T-helper 2 cell treated with Interferon-gamma antibody and Interleukin-4, amounts not matched to agents 100 ng/mL and 5 ng/mL, for 36 hours (primary cell): ENCODE results near the gene MARCHF3. TPM values are rescaled to one million over a fixed set of nuclear protein-coding genes. Genes with fewer than 3 reads are reported as not detected.

Experiments
- intact Hi-C: fragments of 100-400 bp; cut with micrococcal nuclease; formaldehyde crosslinking; loops from one replicate; pipeline ENCODE4 v1.15.1; 2023
- total RNA-seq: library from RNA; stranded (reverse); gene quantifications from 2 replicates; pipeline ENCODE4 v1.2.3, GENCODE V29; 2022

Gene MARCHF3
- total RNA-seq, 1 donor from 2014 or later, result 1.7 TPM

DNA sequence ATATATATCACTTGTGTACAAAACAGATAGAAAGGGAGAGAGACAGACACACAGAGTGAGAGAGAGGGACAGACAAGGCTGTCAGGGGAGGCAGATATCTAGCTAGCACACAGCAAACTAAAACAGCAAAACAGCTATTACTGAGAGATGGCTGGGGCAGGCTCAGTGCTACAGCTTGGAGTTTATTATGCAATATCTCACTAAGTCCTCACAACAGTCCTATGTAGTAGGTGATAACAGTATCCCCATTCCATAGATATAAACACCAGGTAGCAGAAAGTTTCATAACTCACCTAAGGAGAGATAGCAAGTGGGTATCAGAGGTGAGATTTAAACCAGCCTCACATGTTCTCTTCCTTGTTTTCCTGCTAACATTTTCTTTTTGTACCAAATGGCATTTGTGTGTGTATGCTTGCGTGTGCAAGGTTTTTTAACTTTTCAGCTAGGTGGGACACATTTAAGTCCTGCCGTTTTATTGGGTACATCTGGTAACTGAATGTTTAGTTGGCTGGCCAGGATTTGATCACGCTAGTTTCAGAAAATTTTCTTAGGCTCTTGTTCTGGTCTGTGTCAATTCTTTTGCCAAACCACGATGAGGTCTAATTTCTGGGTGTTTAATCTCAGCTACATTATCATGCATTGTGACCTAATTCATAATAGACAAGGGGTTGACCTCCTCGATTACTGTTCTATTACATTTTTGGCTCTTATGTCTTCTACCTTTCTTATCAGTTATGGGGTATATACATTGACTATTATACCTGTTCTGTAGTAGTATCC is 148.3 kb downstream of the MARCHF3 start:
- intact Hi-C loops, result no loop called here

- intact Hi-C loops, result no loop called here
These were observed 151.7 kb downstream of the MARCHF3 start for GRCh38 chr5:126878634-126879033.

- intact Hi-C loops, result no loop called here
These were observed 152.3 kb downstream of the MARCHF3 start for GRCh38 chr5:126878085-126878484.

DNA sequence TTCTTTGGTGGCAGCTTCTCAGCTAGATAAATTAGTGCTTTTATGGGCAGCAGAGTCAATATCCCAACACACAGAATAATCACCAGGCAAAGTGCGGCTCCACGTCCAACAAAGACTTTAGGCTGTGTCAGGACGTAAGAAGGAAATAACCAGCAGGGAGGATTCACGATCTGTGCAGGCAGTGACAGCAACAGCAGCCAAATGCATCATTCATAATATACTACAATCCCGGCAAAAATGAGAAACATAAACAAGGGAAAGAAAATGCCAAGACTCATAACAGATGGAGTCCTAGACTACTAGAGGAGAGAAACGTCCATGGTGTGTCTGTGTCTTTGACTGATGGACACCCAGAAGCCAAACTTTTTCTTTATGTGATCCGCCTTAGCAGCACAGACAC is 152.8 kb downstream of the MARCHF3 start:
- intact Hi-C loops, result no loop called here

DNA sequence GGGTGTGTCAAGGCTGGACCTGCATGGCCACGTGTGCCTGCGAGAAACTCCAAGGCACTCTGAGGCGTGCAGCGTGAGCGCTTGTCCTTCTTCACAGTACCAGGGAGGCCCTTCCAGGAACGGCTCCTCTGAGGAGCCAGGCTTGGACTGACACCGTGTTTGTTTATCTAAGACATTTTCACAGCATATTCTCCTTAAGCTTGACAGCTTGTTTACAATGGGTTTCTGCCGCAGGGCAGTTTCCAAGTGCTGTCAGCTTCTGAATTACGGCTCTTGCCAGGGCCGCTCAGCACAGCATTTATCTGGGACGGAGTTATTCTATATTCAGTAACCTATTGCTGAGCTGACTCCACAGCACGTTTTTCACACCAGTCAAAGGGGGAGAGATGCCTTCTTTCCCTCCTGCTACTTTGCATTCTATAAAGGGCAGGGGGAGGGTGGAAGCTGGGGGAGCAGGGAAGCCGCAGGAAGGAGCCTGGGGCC is 155.0 kb downstream of the MARCHF3 start:
- intact Hi-C loops, result no loop called here

- intact Hi-C loops, result no loop called here
These were observed 157.6 kb downstream of the MARCHF3 start for GRCh38 chr5:126872561-126873354.

GRCh38 chr5:126871441-126871840 is 158.9 kb downstream of the MARCHF3 start:
- intact Hi-C loops, result no loop called here

DNA sequence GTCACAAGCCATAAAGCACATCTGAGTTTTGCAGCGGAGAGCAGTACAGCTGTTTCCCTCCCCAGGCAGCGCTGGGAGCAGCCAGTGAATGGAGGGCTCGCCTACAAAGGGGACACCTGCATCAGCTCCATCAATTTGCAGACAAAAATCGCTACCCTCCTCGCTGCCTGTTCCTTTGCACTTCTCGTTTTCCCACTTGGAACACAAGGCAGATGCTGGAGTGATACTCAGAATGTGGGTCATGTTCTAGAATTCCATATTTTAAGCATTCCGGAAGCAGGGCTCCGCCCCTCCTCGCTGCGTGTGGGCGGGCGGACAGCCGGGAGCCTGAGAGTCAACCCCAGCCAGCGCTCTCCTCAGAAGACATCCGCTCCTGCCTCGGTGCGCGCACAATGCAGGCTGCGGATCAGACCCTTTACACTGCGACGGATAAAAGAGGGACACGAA is 161.3 kb downstream of the MARCHF3 start:
- intact Hi-C loops, result no loop called here

GRCh38 chr5:126868338-126869004 is 161.9 kb downstream of the MARCHF3 start:
- intact Hi-C loops, result no loop called here

DNA sequence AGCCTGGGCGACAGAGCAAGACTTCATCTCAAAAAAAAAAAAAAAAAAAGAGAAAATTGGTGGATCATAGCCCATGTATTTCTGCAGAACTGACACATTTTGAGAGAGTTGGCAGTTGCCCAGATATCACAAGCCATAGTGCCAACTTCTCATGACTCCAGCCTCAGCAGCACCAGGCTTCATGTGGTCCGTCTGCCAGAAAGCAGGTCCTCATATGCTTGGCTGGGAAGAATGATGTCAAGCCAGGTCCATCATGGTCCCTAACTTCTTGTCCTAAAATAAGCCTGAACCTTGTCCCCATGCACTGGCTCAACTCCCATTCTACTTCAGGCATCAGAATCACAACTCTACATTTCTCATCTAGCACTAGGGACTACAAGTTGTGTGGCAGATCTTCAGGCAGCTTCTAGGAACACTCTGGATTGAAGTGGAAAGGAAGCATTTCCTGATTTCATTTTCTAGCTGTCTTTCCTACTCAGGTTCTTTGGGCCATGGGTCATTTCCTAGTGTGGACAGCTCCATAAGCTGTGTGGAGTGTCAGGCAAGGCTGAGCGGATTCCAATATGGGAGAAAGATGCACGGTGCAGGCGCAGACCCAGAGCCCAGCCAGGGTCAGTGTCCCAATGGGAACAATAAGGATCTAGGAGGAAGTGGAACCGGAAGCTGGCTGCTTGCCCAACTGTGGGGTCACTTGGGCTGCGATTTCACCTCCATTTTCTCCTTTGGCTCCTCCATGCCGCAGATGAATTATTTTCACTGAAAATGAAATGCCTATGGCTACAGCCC is 163.3 kb downstream of the MARCHF3 start:
- intact Hi-C loops, result no loop called here

- intact Hi-C loops, result no loop called here
These were observed 165.1 kb downstream of the MARCHF3 start for GRCh38 chr5:126865299-126865698.

DNA sequence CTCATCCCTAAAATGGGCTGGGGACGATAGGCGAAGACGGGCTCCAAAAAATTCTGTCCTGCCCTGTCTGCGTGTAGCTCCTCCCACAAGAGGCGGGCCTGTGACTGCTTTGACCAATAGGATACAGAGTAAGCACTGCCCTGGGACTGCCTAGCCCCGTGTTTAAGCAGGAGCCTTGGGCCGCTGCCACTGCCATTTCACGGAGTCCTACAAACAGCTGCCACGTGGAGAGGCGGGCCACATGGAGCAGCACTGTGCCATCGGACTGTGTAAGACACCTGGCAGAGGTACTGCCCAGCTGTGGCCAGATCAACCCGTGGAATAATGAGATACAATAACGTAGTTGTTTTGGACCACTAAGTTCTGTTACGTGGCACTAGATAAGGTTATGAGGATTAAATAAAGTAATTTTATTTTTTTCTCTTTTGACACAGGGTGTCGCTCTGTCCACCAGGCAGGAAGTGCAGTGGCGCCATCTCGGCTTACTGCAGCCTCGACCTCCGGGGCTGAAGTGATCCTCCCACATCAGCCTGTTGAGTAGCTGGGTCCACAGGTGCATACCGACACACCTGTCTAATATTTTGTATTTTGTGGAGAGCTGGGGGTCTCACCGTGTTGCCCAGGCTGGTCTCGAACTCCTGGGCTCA is 166.2 kb downstream of the MARCHF3 start:
- intact Hi-C loops, result no loop called here

DNA sequence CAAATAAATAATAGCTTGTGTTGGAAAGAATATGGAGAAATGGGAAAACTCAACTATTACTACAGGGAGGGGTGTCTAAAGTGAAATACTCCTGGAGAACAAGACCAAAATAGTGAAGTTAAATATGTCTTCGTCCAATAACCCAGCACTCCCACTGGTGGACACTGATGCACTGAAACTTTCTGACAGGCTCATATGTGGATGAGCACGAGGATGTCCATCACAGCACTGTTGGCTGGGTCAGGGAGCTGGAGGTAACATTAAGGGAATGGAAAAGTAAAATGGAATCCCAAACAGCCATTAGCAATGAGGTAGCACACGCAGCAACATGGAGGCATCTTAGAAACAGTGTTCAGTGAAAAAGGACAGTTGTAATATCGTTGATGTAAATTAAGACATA is 167.0 kb downstream of the MARCHF3 start:
- intact Hi-C loops, result no loop called here

GRCh38 chr5:126858441-126858840 is 171.9 kb downstream of the MARCHF3 start:
- intact Hi-C loops, result no loop called here

DNA sequence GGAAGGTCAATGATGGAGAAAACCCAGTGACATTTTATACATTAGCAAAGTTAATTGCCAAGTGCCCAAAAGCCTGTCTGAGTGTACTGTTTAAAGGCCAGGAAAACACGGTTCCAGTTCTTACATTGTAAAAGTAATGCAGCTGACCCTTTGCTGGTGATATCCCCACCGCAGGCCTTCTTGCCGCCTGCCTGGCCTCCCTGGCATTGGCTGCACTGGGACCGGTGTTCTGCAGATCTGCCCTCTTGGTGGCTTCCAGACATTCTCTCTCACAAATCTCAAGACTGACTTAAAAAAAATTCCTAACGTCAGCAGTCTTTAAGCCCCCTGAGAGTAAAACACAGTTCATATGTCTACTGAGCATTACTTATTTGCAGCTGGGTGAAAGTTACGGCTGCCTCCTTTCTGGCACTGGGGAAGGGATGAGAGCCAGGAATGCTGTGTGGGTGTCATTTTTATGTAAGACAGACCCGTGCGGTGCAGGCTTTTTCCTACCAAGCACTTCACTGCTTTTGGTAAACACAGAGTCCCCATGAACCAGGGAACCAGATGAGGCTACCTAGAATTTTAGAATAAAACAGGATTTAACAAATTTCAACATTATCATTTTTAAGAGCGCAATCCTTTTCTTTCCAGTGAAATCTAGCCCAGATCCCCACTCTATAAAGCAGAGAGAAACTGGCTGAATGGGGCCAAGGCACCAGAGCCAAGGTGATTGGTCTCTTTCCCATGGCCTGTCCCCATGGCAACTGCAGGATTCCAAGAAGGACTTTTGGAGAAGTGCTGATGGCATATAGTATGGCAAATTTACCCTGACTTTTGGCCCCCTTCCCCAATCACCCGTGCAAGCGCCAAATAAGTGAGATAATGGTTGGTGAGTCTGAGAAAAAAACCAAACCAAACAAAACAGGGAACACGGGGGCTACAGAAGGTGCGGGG is 172.6 kb downstream of the MARCHF3 start:
- intact Hi-C loops, result no loop called here

DNA sequence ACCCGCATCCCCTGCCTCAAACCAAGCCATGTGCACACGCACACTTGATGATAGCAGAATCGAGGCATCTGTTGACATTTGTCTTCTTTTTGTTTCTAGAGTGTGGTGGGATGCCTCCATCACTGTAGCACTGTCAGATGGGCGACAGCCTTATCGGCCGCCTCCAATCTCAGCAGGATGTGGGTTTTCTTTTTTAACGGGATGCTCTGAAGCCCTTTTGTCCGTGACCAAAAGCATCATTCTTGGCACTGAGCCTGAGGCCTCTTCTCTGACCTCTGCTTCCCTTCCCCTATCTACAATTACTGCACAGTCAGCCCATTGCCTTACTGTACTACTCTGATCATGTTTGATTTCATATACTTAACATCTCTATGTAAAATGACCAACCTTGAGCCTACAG is 175.1 kb downstream of the MARCHF3 start:
- intact Hi-C loops, result no loop called here

- intact Hi-C loops, result loop anchor here (5.0 kb wide), 4 partner anchors 42 to 218 kb away; partner anchors contain the start of genes C5orf63 and MARCHF3
These were observed 175.7 kb downstream of the MARCHF3 start for GRCh38 chr5:126854526-126855110.

- intact Hi-C loops, result loop anchor here (5.0 kb wide), 4 partner anchors 41 to 219 kb away; partner anchors contain the start of genes C5orf63 and MARCHF3
These were observed 176.6 kb downstream of the MARCHF3 start for GRCh38 chr5:126853541-126854307.
